HCT116 (cell line): ENCODE data around the gene LUZP2.
"Not testable (repeated sequence)": the region's sequence is repeated elsewhere in the genome, so short reads cannot be mapped to it uniquely, and the experiment has no call there.

Experiments used
- EZH2 ChIP-seq: fragments of 200-600 bp; sonication (generic); IDR thresholded peaks from 2 replicates; pipeline ENCODE4 v1.6.1; 2017; ENCODE audit warnings: antibody characterized with exemption, mixed run types
- FOSL1 ChIP-seq: IDR thresholded peaks from 2 replicates; pipeline ENCODE4 v1.6.1; 2012; ENCODE audit warnings: low read depth
- YY1 ChIP-seq: IDR thresholded peaks from 2 replicates; pipeline ENCODE4 v1.6.1; 2011; ENCODE audit warnings: low read length, low read depth, moderate library complexity, mild to moderate bottlenecking; ENCODE audit not compliant: insufficient replicate concordance; ENCODE audit errors: extremely low read depth

GRCh38 chr11:24999929-25000328 lies 503.1 kb downstream of the LUZP2 start:
- not testable (repeated sequence) for TF ChIP-seq YY1, EZH2, FOSL1
